SH-SY5Y (cell line): Measurements from ENCODE around the gene ATP8B4.

Source experiments
- GATA2 ChIP-seq: IDR thresholded peaks from 2 replicates; pipeline ENCODE4 v1.6.1; 2011; ENCODE audit warnings: mild to moderate bottlenecking, low read depth, low read length
- GATA3 ChIP-seq: IDR thresholded peaks from 2 replicates; pipeline ENCODE4 v1.6.1; 2011; ENCODE audit warnings: low read depth, mild to moderate bottlenecking, low read length, moderate library complexity

The ATP8B4 gene

GRCh38 chr15:50119063-50120040, at the start of gene ATP8B4:
Gene ATP8B4 (minus strand): TSS chr15:50119233. CDS start chr15:50106966, 12,267 bp downstream.
- no peak for TF ChIP-seq GATA3
- no peak for TF ChIP-seq GATA2

GRCh38 chr15:50168379-50168778, 49.3 kb upstream of the ATP8B4 start:
- TF ChIP-seq GATA3 = no peak
- TF ChIP-seq GATA2 = no peak

- TF ChIP-seq GATA3 (no peak), GATA2 (no peak)
Observed at GRCh38 chr15:50167110-50167509, 48.1 kb upstream of the ATP8B4 start.

- TF ChIP-seq GATA2 (no peak), GATA3 (no peak)
Observed at GRCh38 chr15:50166216-50166615, 47.2 kb upstream of the ATP8B4 start.

- TF ChIP-seq GATA2 (no peak), GATA3 (no peak)
Observed at GRCh38 chr15:50164458-50164857, 45.4 kb upstream of the ATP8B4 start.

- TF ChIP-seq GATA3 (no peak), GATA2 (no peak)
Observed at GRCh38 chr15:50163719-50164410, 44.8 kb upstream of the ATP8B4 start.

GRCh38 chr15:50162969-50163718, 44.1 kb upstream of the ATP8B4 start:
- TF ChIP-seq GATA2 (no peak), GATA3 (no peak)

GRCh38 chr15:50151476-50151875, 32.4 kb upstream of the ATP8B4 start:
- TF ChIP-seq GATA2 (no peak), GATA3 (no peak)

GRCh38 chr15:50150851-50151250, 31.8 kb upstream of the ATP8B4 start:
- TF ChIP-seq GATA3 (no peak), GATA2 (no peak)

GRCh38 chr15:50150349-50150748, 31.3 kb upstream of the ATP8B4 start:
- no peak for TF ChIP-seq GATA3

- TF ChIP-seq GATA3 = no peak
- TF ChIP-seq GATA2 = no peak
Observed at GRCh38 chr15:50149090-50149489, 30.1 kb upstream of the ATP8B4 start.

- TF ChIP-seq GATA3 (no peak), GATA2 (no peak)
Observed at GRCh38 chr15:50148362-50148963, 29.4 kb upstream of the ATP8B4 start.

- no peak for TF ChIP-seq GATA2
- TF ChIP-seq GATA3 = no peak
Observed at GRCh38 chr15:50146632-50147031, 27.6 kb upstream of the ATP8B4 start.

- TF ChIP-seq GATA3 = no peak
- no peak for TF ChIP-seq GATA2
Observed at GRCh38 chr15:50145451-50145872, 26.4 kb upstream of the ATP8B4 start.
